Endometrium (tissue), 2 donors: ENCODE measurements around the gene STIM1.
A peak's percentile ranks its signal among the peaks of the same experiment; 100 is the strongest.
"Not testable (repeated sequence)": the region's sequence is repeated elsewhere in the genome, so short reads cannot be mapped to it uniquely, and the experiment has no call there.

Source experiments
- FAIRE-seq: peaks from 2 replicates; lab custom pipeline; 2012; peaks lifted over from hg19 to GRCh38; lab: Jason Lieb, UNC
- donor health status: control.
- donor health status: control.

Gene STIM1

DNA sequence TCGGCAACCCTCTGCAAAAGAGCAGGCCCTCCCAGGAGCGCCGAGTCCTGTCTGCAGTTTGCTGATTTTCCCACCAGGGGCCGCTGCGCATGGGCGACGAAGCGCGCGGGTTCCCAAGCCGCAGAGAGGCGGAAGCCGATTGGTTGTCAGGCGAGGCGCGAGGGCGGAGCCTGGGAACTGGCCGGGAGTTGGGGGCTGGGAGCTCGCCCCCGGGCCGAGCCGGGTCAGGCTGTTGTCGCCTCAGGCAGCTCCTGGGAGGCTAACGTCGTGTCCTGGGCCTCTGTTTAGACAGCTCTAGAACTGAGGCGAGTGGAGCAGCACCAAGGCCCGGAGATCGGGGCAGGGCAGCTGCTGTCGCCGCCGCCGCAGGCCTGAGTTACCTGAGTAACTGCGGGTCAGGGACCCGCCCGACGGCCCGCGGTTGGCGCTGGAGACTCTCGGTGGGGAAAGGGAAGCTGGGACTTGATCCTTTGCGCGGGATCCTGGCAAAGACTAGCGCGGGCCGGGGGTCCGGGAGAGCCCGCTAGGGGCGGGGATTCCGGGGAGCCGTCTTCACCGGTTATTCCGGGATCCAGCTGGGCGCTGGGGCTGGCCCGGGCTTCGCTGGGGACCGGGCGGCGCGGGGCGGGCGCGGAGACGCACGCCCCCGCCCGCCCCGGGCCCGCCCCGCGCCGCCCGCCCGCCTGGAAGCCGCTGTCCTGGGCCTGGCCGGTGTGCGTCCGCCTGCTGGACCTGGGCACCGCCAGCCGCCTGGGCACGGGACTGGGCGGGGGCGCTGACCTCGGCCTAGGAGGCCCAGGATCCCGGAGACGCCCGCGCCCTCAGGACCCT is at the start of gene STIM1:
STIM1 (plus strand) TSS at position 688 of the 831 bp plus-strand sequence. CDS start 607 bp downstream, outside the sequence.
- FAIRE-seq = peak; percentile 76

GRCh38 chr11:3807909-3808860 is 47.3 kb upstream of the STIM1 start, which contains the start of gene PGAP2:
Gene PGAP2 (plus strand): TSS chr11:3808560. CDS start chr11:3811260, 2,700 bp downstream.
- FAIRE-seq = no peak

GRCh38 chr11:3808861-3809623 is 46.4 kb upstream of the STIM1 start:
- FAIRE-seq = no peak

- FAIRE-seq = no peak
Observed at GRCh38 chr11:3809624-3809928, 45.9 kb upstream of the STIM1 start.

DNA sequence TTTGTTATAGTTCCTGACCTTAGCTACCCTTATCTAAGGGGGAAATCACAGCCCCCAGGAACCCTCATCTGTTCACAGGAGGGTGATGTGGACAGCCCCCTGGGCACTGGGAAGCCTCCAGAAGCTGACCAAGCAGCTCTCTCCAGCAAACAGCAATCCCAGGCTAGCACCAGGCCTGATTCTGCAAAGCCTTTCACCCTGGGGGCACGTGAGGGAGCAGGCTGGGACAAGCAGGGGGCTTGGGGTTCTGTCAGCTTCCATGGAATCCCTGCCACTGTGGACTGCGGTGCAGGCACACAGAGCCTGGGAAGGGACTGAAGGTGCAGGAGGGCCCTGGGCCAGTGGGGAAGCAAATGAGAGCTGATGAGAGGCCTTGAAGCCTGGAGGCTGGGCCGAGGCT is 45.0 kb upstream of the STIM1 start:
- no peak for FAIRE-seq

GRCh38 chr11:3810951-3811350 is 44.5 kb upstream of the STIM1 start:
- no peak for FAIRE-seq

DNA sequence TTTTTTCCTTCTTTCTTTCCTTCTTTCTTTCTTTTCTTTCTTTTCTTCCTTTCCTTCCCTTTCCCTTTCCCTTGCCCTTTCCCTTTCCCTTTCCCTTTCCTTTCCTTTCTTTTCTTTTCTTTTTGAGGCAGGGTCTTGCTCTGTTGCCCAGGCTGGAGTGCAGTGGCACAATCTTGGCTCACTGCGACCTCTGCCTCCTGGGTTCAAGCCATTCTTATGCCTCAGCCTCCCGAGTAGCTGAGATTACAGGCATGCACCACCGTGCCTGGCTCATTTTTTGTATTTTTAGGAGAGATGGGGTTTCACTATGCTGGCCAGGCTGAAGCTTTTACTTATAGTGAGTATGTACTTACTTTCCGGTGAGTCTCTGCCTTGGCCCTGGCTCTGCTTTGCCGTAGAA is 40.6 kb upstream of the STIM1 start:
- not testable (repeated sequence) for FAIRE-seq

GRCh38 chr11:3815845-3816244 is 39.6 kb upstream of the STIM1 start:
- FAIRE-seq = no peak

- FAIRE-seq = no peak
Observed at GRCh38 chr11:3816673-3817072, 38.8 kb upstream of the STIM1 start.

DNA sequence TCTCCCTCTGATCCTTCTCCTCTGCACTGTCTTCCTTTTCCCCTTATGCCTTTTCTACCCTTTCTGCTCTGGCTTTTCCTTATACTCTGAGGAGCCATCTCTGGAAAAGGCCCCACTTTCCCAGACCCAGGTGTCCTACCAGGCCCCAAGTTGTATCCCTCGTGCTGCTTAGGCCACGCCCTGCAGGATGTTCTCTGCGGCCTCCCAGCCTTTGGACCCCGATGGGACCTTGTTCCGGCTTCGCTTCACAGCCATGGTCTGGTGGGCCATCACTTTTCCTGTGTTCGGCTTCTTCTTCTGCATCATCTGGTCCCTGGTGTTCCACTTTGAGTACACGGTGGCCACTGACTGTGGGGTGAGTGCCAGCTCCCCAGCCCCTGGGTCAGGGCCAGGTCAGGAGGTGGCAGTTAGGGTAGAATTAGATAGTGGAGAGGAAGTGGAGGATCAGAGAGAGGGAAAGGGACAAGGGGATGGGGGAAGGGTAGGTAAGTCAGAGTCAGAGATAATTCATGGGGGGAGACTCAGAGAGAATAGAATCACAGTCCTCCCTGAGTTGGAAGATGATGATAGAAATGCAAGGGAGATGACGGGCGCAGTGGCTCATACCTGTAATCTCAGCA is 38.2 kb upstream of the STIM1 start:
- no peak for FAIRE-seq

DNA sequence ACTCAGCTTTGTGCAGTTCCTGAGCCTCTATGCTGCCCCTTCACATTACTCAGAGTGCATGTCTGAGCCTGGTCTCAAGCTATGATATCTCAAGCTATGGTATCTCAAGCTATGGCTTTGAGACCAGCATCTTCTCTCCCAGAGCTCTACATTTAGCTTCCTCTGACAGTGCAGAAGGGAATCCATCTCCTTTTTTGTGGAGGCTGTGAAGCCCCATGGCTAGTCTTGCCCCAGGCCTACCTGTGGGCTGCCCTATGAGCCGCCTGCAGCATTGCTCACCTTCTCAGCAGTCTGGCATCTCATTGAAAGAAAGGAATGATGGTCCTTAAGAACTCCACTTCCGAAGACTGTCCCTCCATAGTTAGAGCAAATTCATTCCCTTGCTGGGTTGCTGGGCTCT is 34.5 kb upstream of the STIM1 start:
- no peak for FAIRE-seq

GRCh38 chr11:3822312-3822711 is 33.2 kb upstream of the STIM1 start:
- FAIRE-seq = no peak

GRCh38 chr11:3823303-3823702 is 32.2 kb upstream of the STIM1 start:
- FAIRE-seq = no peak

DNA sequence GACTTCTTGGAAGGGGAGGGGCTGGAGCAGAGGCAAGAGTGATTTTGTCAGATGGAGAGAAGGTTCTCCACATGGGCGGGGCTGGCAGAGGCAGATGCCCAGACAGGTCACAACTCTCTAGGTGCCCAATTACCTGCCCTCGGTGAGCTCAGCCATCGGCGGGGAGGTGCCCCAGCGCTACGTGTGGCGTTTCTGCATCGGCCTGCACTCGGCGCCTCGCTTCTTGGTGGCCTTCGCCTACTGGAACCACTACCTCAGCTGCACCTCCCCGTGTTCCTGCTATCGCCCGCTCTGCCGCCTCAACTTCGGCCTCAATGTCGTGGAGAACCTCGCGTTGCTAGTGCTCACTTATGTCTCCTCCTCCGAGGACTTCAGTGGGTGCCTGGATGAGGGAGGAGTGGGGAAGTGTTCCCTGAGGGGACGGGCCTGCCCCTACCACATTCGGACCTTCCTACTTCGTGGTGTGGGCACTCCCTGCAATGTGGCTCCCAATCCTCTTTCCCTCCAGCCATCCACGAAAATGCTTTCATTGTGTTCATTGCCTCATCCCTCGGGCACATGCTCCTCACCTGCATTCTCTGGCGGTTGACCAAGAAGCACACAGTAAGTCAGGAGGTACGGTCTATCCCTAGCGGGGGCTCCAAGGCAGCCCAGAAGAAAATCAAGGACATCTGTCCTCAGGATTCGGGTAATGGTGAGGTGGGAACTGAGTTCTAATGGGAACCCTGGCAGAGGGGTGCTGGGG is 31.5 kb upstream of the STIM1 start:
- FAIRE-seq = no peak

DNA sequence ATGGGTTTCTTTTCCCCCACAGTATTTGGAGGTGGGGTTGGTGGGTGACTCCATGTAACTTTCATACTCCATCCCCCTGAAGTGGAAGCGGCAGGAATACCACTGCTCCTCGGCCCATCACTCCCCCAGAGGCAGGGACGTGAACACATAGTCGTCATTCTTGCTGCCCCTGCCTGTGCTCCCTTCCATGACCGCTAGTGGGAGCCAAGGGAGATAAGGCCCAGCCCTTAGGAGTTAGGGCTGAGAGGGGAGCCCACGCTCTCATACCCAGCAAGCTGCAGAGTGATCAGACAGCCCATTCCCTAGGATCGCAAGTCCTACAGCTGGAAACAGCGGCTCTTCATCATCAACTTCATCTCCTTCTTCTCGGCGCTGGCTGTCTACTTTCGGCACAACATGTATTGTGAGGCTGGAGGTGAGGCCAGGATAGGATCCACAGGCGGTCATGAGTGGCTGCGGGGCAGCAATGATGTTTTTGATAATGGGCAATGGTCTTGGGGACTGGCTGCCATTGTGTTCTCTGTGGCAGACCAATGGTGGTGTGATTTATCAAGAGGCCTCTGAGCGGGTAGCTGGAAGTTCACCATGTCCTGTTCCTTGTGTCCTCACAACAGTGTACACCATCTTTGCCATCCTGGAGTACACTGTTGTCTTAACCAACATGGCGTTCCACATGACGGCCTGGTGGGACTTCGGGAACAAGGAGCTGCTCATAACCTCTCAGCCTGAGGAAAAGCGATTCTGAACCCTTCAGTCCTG is 30.6 kb upstream of the STIM1 start:
- FAIRE-seq = no peak

GRCh38 chr11:3825473-3826154 is 29.9 kb upstream of the STIM1 start:
- FAIRE-seq = no peak

- no peak for FAIRE-seq
Observed at GRCh38 chr11:3826721-3827120, 28.7 kb upstream of the STIM1 start.

GRCh38 chr11:3827434-3828186 is 27.9 kb upstream of the STIM1 start:
- FAIRE-seq = no peak

GRCh38 chr11:3830088-3830487 is 25.4 kb upstream of the STIM1 start:
- FAIRE-seq = no peak
